GM18507 (cell line): ENCODE measurements around the gene PTPN6.

Experiments
- DNase-seq: peaks from one replicate; pipeline ENCODE4 v3.0.0; 2011; ENCODE audit warnings: low read depth; ENCODE audit not compliant: insufficient read length; ENCODE audit errors: extremely low spot score
- FAIRE-seq: peaks from 2 replicates; lab custom pipeline; 2011; peaks lifted over from hg19 to GRCh38; lab: Jason Lieb, UNC

The PTPN6 gene

DNA sequence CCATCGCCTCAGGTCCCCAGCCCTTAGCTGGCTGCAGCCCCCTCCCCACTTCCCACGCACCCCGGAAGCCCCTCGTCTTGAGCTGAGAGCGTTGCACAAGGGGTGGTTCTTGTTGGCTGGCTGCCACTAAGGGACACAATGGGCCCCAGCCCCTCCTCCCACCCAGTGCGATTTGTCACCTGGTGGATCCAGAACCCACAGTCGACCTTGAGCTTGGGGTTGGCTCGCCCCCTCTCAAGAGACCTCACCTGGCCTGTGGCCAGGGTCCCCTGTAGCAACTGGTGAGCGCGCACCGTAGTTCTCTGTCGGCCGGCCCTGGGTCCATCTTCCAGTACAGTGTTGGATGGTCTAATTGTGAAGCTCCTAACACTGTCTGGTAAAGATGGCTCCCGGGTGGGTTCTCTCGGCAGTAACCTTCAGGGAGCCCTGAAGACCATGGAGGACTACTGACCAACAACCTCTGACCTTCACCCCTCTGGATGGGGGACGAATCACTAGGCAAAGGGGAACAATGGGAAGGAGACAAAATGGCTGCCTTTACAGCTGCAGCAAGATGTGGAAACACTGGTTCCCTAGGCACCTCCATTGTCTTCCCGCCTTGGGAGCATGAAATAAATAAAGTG is 12.7 kb downstream of the PTPN6 start:
- no peak for DNase-seq
- no peak for FAIRE-seq

DNA sequence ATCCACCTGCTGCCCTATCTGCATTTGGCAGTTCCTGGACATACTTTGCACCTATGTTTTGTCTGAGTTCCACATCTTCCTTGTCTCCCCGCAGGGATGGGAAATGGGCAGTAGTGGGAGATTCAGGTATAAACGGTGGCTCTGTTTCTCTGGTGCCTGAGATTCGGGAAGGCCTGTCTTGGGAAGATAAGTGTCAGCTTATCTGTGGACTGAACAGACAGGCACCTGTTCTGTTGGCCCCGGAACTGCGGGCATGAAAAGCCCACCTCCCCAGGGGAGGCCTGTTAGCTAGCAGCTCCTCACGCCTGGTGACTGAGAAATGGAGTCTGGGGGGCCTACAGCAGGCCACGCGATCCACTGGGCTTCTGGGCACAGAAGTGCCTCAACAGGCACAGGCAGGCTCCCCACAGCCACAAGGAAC is 13.5 kb downstream of the PTPN6 start:
- no peak for DNase-seq
- FAIRE-seq, result no peak

DNA sequence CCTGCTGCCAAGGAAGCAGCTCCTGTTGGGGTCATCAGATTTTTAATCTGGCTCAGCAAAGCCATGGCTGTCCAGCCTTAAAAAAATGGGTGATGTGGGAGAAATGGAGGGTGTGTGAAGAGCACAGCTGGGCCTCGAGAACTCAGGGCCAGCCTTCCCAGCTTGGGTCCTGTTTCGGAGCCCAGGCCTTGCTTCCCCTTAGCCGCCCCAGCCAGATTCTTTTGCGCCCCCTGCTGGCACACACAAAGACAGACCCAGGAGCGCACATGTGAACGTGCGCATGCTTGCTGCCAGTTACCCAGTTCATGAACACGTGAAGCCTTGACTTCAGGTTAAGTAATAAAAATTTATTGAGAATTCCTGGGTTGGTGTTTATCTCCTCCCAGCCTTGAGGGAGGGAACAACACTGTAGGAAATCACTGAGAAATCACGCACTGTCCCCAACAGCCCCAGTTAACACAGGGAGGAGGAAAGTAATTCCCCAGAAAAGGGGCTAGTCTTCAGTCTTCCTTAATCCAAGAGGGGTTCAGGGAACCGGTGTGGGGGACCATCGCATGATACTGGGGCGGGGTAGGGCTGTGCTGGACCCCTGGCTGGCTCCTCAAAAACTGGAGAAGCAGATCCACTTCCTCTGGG is 14.0 kb downstream of the PTPN6 start:
- DNase-seq (no peak), FAIRE-seq (peak; percentile 87)

DNA sequence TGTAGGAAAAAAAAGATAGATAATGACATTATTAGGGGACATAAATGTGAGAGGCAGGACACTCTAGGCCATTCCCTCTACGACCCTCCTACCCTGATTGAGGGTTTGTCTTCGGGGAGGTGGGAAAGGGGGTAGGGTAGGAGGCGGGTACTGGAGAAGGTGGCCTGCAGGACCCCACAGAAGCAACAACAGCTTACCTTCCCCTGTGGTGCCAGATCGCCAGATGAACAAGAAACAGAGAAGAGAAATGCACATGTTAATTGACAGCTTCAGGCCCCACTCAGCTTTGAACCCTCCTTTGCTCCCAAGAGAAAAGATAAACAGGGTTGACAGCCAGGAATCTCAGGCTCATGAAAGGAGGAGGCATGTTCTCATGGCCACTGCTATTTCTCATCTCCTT is 14.6 kb downstream of the PTPN6 start:
- no peak for DNase-seq
- FAIRE-seq, result no peak

DNA sequence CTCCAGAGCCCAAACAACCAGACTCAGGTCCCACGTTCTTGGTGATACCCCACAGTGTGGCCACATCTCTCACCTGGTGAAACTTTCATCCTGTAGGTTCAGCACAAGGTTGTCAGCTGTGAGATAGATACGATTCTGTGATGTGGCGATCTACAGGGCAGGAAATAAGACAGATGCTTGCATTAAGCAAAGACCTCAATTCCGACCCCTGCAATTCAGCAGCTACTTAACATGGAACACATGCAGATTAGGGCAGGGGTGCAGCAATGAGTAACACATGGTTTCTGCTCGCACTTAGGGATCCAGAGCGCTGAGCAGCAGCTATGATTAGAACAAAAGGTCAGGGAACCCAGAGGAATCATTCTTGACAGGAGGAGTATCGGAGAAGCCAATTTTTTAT is 15.2 kb downstream of the PTPN6 start:
- FAIRE-seq (no peak), DNase-seq (no peak)

DNA sequence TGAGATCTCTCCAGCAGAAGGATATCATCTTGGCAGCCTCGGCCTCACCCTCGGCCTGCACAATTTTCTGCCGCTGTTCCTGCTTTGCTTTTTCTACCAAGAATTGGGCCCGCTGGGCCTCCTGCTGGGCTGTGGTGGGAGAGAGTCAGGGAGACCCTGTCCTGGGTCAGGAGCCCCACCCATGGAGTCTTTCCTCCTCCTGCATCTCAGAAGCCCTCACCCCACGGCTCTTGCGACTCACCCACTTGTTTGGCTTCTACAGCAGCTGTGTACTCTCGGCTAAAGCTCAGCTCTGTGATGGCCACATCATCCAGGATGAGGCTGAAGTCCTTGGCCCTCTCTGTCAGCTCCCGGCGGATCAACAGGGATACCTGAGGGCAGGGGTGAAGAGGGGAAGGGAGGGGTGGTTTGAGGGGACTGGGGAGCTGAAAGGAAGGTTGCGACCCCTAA is 16.5 kb downstream of the PTPN6 start:
- DNase-seq (no peak), FAIRE-seq (no peak)

DNA sequence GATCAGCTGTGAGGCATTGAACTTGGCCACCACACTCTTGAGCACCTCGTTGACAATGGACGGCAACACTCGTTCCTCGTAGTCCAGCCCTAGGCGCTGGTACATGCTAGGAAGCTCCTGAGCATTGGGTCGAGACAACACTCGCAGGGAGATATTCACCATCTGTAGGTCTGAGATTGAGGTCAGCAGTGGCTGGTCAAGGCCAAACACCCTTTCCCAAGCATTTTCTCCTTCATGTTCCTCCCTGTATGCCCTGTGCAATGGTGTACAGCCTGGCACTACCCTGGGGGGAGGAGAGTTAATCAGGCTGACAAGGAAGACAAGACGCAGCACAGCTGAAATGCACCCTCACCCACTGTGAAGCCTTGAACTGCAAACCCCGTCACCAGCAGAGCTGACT is 17.3 kb downstream of the PTPN6 start:
- no peak for FAIRE-seq

DNA sequence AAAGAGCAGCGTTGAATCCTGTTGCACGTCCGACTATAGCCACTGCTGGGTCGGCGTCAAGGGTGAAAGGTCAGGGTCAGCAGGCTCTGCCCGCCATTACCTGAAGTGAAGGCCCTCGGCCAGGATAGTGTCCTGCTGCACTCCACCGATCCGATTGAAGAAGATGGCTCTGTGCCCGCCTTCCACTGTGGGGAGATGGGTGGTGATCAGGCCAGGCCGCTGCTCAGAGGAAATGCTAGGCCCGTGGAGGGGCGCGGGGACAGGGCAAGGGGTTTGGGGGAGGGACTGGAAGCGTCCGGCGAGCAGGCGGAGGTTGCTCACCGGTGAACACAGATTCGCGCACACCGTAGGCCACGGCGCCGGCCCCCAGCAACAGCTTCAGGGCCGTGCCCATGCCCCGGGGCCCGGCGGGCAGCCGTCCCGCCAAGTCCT is 19.0 kb downstream of the PTPN6 start:
- DNase-seq, result no peak
- no peak for FAIRE-seq

More for the DNA sequence above, 17.3 kb downstream of the PTPN6 start:
- no peak for DNase-seq

DNA sequence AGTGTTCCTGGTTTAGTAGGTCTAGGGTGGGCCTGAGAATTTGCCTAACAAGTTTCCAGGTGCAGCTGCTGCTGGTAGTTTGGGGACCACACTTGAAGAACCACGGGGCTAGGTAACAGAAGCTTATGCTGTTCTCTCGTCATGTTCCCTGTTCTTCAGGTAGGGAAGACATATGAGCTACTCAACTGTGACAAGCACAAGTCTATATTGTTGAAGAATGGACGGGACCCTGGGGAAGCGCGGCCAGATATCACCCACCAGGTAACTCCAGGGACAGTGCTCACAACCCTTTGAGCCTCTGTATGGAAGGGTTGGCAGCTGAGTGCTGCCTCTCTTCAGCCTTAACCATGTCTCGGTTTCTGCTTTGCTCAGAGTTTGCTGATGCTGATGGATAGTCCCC is 23.0 kb downstream of the PTPN6 start:
- DNase-seq (no peak), FAIRE-seq (no peak)

DNA sequence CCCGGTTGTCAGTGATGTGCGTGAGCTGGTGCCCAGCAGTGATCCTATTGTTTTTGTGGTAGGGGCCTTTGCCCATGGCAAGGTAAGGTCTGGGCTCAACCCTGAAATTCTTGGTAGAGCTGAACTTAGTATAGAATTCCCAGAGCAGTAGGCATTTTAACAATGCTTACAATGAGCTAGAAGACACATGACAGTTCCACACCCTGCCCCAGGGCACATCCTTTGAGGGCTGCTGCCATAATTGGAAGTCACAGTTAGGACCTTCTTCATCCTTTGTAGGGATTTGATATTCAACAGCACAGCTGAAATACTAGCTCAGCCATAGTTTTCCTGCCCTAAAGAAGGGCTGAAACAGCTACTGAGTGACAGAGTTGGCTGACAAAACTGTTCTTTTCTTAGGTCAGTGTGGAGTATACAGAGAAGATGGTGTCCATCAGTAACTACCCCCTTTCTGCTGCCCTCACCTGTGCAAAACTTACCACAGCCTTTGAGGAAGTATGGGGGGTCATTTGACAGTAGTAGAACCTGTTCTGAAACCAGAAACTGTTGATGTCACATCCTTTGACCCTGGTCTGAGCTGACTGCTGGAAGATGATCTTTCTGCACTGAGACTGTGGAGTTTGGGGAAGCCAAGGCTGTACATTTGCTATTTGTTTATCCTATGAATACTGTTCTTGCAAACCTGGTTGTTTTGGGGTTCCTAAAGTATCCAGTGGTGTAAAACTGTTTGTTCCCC is 24.3 kb downstream of the PTPN6 start:
- FAIRE-seq, result no peak
- DNase-seq, result no peak

DNA sequence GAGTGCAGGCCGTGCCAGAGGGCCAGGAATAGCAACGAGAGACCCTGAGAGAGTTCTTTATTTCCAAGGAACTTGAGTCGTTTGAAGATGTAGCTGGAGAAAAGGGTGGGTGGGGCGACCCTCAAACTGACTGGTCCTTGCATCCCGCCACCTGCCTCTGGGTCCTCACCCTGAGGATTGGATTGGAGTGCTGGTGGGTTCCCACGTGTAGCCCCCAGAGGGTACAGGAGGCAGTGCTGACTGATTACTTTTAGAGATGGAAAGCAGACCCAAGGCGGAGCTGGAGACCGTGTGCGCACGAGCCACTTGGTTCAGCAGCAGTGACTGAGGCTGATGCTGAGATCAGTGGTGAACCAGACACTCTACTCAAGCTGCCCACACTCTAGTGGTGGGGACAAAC is 26.5 kb downstream of the PTPN6 start:
- no peak for DNase-seq
- FAIRE-seq, result no peak

DNA sequence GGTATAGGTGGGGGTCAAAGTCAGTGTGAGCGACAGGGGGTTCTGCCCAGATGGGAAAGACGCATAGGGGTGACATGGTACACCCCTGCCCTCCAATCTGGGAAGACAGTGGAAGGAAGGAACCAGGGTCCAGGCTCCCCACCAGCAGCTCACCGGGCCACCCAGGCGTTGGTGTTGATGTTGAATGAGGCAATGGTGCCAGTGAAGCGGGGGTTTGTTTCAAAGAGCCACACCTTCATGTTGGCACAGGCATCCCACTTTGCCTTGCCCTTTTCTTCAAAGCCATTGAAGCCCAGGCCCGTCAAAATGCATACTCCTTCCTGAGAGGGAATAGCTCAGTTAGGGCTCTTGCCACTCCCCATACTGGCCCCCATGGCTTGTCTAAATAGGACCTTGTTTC is 27.0 kb downstream of the PTPN6 start:
- FAIRE-seq (no peak), DNase-seq (no peak)

DNA sequence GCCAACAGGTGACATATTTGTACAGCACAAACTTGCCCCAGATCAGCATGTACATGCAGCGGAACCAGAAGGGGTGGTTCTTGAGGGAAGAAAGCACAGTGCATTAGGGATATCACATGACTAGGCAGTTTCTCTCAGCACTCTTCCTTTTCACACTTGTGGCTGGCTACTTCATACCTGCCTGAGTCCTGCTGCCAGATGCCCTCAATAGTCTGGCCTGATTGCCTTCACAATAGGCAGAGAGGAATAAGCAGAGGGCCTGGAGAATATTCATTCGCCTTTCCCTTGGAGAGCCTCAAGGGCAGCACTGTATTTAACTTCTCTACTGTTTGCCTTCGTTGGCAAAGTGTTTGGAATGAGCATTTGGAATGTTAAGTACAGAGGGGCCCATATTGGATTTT is 27.5 kb downstream of the PTPN6 start:
- DNase-seq (no peak), FAIRE-seq (no peak)

DNA sequence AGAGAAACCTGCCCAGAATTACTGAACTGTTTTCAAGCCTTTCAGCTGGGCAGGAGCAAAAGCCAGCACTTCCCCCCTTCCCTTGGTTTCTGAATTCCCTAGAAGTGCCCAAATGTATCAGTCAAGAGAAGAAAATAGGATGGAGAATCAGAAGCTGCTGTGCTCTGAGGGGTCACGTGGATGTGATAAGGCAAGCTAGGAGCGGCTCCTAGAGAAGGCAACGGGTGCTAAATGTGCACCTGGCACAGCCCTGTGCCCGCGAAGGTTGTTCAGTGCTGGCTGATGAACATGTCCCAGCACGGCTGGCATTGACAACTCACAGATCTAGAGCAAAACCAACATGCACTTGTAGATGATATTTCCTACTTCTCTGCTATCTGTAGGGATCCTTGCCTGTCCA is 27.9 kb downstream of the PTPN6 start:
- DNase-seq (no peak), FAIRE-seq (no peak)

DNA sequence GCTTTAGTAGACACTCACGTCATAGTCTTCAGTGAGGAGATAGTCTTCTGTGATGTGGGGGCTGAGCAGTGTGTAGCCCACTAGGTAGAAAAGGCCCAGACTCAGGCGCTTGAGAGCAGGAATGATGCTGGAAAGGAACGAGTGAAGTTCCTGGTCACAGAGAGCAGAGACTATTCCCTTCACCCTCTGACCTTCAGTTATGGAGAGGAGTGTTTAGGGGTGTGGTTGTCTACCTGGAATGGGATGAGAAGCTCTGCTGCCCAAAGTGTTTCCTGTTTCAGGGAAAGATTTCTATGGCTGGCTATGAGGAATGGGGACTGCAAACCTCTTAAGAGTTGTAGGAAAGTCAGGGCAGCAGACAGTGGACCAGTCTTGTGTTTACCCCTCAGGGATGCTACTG is 28.3 kb downstream of the PTPN6 start:
- no peak for FAIRE-seq
- no peak for DNase-seq

DNA sequence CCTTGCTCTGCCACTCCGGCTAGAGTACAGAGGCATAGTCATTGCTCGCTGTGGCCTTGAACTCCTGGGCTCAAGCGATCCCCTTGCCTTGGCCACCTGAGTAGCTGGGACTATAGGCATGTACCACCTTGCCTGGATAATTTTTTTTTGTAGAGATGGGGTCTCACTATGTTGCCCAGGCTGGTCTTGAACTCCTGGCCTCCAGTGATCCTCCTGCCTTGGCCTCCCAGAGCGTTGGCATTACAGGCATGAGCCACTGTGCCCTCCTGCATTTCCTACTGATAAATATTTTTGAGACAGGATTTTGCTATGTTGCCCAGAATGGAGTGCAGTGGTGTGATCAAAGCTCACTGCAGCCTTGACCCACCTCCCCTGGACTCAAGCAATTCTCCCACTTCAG is 28.9 kb downstream of the PTPN6 start:
- FAIRE-seq (no peak), DNase-seq (no peak)

DNA sequence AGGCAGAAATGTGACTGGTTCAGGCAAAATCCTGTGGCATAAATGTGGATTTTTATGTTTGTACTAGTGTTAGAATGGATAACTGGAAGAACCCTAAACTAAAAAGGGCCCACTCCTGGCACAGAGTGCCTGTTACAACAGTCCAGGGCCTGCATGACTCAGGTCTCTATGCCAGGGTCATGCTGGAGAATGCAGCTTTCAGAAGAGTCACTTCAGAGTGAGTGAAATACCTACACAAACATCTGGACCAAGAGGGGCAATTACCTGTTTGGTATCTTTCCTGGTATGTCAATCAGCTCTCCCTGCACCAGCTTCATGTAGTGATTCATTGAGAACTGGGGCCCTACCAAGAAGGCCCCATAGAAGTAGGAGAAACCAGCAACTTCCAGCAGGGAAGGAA is 29.6 kb downstream of the PTPN6 start:
- no peak for DNase-seq
- FAIRE-seq, result no peak

DNA sequence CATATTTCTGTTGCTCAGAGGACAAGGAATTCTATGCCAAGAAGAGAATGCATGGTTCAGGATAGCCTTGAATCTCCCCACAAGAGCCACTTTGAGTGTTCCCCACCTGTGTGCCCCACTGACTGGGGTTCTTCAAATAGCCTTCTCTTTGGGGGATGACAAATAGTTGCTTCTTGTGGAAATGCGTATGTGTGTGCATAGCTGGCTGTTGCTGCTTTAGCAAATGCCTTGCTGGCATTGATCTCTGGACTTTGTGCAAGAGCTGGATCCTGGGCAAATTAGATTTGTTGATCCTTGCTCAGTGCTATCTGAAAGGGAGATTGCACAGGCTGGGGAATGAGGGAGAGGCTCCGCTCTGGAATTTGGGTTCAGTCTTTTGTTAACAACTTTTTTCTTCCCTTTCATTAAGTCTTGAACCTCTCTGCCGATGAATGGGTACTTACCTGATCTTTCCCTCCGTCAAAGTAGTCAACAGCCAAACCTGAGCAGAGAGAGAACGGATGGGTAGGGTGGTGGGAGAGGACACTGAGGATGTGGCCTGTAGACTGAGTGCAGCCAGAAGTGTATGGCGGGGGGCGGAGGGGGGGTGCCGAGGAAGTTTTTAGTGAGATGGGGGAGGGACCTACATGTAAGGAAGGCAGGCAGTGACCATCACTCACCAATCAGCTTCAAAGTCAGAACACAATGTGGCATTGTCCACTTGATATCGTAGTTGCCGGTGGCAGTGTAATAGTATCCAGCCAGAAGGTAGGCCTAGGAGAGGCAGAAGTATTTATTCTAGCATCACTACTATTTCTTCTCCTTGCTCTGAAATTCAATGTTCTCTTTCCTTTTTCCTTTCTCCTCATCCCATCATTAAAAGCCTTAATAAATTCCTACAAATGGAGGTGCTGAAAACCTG is 30.2 kb downstream of the PTPN6 start:
- no peak for DNase-seq
- FAIRE-seq, result no peak

DNA sequence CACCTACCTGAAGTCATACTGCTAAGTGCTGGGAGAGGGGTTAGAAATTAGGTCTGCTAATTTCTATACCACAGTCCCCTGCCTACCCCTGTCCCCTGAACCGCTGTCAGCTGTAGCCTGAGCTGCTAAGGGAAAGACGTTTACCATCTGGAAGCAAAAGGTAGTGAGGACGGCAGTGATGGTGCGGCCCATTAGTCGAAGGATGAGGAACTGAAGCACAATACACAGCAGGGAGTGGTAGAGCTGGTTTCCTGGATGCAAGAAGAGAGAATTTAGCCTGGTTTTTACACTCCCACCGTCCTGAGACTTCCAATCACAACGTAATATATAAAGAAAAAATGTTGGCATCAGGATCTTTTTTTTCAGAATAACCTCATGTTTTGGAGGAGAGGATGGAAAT is 31.4 kb downstream of the PTPN6 start:
- DNase-seq, result no peak
- no peak for FAIRE-seq

DNA sequence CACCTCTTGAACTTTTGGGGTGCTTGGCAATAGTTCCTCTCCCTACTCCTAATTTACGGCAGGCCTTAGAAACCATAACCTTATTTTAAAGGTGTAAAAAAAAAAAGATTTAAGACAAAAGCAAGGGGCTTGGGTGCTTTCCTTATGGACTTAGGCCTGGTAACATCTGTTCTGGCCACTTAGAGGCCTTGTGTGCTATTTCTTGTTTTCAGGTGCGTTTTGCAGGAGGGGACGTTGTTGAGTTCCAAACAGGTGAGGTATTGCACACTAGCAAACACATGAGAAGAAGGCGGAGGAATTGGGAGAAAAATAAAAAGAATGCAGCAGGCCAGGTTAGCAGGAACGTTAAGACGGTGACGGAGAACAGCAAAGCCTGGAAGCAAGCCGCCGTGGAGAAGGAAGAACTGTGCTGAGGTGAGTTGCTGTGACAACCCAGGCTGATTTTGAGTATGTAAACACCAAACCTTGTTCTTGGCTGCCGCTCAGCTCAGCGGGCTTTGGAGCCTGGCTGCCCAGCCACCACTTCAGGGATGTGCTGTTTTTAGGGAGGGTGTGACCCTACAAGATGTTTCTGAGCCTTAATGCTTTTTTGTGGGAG is 36.9 kb downstream of the PTPN6 start:
- no peak for FAIRE-seq
- DNase-seq, result no peak
